Measurements from ENCODE around the gene RARRES2. TPM values are rescaled to one million over a fixed set of nuclear protein-coding genes. Genes with fewer than 3 reads are reported as not detected.

The RARRES2 gene
- total and polyA plus RNA-seq, 2 of the 13 experiments (the other 11 are each of a cell fraction or from before 2014, with no cell fraction given), result 134 to 172 TPM

DNA sequence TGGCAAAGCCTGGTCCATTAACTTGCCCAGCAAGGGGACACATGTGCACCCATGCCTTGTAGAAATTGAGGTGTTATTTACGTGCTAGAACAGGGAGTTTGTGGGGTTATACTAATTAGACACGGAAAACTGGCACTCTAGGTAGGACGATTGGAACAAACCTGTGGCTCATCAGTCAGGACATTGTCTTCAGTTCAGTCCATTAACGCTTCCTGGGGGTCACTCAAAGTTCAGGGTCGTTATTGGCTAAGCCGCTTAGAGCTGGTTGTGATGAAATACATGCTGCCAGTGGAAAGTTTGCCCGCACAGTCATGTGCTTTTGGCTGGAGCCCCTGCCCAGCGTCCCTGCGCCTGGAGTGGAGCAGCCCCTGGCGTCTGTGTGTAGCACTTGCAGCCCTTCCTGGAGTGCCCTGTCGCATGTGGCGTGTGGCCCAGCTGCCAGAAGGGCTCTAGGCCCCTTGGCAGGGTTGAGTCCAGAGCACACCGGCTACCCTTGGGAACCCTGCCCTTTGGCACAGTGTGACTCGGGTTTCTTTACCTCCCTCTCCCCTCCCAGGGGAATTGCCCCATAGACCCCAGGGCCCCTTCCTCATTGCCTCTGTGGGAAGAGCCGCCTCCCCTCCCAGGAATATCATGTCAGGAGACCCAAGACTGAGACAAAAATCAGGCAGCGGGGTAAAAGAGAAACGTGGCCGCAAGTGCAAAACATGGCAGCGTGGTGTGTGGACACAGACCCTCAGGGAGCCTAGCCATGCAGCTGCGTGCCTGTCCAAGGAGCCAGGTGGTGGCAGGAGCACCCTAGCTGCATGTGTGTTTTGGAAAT, 47.5 kb upstream of the RARRES2 start (continued):
- TF ChIP-seq ZNF333 (CRISPR knock-in tag; IDR thresholded peaks at IDR 0.05; ENCODE audit: borderline replicate concordance) (0 out of 2 replicates have a peak, but pooled peaks have one; percentile 50), RFX1 (IDR thresholded peaks at IDR 0.05) (no peak), ZNF558 (CRISPR knock-in tag; IDR thresholded peaks at IDR 0.05; ENCODE audit: borderline replicate concordance) (no peak; the same call in 1 of the 2 replicates), ZNF616 (CRISPR knock-in tag; IDR thresholded peaks at IDR 0.05; ENCODE audit: low read depth) (0 out of 2 replicates have a peak, but pooled peaks have one; percentile 63), U2AF1 (optimal IDR thresholded peaks at IDR 0.05; ENCODE audit: low read depth, low read length) (peak; percentile 63), ETV5 (CRISPR knock-in tag; IDR thresholded peaks at IDR 0.05; ENCODE audit: borderline replicate concordance) (peak; percentile 78), SRY (CRISPR knock-in tag; IDR thresholded peaks at IDR 0.05) (no peak), SRSF9 (IDR thresholded peaks at IDR 0.05; ENCODE audit: borderline replicate concordance, insufficient read depth, low read depth, low read length, poor library complexity, severe bottlenecking) (no peak), FOXK1 (CRISPR knock-in tag; IDR thresholded peaks at IDR 0.05; ENCODE audit: borderline replicate concordance, low read depth) (peak; percentile 76; the same call in 1 of the 2 replicates), ZNF30 (CRISPR knock-in tag; IDR thresholded peaks at IDR 0.05) (no peak), ATAD3A (CRISPR knock-in tag; IDR thresholded peaks at IDR 0.05) (0 out of 2 replicates have a peak, but pooled peaks have one; percentile 30), MZF1 (CRISPR knock-in tag; IDR thresholded peaks at IDR 0.05; ENCODE audit: borderline replicate concordance) (no peak)
- TF ChIP-seq, protein P1, sequence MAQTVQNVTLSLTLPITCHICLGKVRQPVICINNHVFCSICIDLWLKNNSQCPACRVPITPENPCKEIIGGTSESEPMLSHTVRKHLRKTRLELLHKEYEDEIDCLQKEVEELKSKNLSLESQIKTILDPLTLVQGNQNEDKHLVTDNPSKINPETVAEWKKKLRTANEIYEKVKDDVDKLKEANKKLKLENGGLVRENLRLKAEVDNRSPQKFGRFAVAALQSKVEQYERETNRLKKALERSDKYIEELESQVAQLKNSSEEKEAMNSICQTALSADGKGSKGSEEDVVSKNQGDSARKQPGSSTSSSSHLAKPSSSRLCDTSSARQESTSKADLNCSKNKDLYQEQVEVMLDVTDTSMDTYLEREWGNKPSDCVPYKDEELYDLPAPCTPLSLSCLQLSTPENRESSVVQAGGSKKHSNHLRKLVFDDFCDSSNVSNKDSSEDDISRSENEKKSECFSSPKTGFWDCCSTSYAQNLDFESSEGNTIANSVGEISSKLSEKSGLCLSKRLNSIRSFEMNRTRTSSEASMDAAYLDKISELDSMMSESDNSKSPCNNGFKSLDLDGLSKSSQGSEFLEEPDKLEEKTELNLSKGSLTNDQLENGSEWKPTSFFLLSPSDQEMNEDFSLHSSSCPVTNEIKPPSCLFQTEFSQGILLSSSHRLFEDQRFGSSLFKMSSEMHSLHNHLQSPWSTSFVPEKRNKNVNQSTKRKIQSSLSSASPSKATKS (CRISPR knock-in tag; IDR thresholded peaks at IDR 0.05), result no peak
- TF ChIP-seq, protein P2, sequence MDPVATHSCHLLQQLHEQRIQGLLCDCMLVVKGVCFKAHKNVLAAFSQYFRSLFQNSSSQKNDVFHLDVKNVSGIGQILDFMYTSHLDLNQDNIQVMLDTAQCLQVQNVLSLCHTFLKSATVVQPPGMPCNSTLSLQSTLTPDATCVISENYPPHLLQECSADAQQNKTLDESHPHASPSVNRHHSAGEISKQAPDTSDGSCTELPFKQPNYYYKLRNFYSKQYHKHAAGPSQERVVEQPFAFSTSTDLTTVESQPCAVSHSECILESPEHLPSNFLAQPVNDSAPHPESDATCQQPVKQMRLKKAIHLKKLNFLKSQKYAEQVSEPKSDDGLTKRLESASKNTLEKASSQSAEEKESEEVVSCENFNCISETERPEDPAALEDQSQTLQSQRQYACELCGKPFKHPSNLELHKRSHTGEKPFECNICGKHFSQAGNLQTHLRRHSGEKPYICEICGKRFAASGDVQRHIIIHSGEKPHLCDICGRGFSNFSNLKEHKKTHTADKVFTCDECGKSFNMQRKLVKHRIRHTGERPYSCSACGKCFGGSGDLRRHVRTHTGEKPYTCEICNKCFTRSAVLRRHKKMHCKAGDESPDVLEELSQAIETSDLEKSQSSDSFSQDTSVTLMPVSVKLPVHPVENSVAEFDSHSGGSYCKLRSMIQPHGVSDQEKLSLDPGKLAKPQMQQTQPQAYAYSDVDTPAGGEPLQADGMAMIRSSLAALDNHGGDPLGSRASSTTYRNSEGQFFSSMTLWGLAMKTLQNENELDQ (CRISPR knock-in tag; IDR thresholded peaks at IDR 0.05; ENCODE audit: borderline replicate concordance), result no peak; the same call in 1 of the 2 replicates
- TF ChIP-seq, protein P3, sequence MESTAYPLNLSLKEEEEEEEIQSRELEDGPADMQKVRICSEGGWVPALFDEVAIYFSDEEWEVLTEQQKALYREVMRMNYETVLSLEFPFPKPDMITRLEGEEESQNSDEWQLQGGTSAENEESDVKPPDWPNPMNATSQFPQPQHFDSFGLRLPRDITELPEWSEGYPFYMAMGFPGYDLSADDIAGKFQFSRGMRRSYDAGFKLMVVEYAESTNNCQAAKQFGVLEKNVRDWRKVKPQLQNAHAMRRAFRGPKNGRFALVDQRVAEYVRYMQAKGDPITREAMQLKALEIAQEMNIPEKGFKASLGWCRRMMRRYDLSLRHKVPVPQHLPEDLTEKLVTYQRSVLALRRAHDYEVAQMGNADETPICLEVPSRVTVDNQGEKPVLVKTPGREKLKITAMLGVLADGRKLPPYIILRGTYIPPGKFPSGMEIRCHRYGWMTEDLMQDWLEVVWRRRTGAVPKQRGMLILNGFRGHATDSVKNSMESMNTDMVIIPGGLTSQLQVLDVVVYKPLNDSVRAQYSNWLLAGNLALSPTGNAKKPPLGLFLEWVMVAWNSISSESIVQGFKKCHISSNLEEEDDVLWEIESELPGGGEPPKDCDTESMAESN (CRISPR knock-in tag; conservative IDR thresholded peaks at IDR 0.05), result peak; percentile 93
- TF ChIP-seq, protein P4, sequence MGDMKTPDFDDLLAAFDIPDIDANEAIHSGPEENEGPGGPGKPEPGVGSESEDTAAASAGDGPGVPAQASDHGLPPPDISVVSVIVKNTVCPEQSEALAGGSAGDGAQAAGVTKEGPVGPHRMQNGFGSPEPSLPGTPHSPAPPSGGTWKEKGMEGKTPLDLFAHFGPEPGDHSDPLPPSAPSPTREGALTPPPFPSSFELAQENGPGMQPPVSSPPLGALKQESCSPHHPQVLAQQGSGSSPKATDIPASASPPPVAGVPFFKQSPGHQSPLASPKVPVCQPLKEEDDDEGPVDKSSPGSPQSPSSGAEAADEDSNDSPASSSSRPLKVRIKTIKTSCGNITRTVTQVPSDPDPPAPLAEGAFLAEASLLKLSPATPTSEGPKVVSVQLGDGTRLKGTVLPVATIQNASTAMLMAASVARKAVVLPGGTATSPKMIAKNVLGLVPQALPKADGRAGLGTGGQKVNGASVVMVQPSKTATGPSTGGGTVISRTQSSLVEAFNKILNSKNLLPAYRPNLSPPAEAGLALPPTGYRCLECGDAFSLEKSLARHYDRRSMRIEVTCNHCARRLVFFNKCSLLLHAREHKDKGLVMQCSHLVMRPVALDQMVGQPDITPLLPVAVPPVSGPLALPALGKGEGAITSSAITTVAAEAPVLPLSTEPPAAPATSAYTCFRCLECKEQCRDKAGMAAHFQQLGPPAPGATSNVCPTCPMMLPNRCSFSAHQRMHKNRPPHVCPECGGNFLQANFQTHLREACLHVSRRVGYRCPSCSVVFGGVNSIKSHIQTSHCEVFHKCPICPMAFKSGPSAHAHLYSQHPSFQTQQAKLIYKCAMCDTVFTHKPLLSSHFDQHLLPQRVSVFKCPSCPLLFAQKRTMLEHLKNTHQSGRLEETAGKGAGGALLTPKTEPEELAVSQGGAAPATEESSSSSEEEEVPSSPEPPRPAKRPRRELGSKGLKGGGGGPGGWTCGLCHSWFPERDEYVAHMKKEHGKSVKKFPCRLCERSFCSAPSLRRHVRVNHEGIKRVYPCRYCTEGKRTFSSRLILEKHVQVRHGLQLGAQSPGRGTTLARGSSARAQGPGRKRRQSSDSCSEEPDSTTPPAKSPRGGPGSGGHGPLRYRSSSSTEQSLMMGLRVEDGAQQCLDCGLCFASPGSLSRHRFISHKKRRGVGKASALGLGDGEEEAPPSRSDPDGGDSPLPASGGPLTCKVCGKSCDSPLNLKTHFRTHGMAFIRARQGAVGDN (CRISPR knock-in tag; IDR thresholded peaks at IDR 0.05), result peak; percentile 98

All from HepG2 (cell line).